ENCODE results near the gene MAP3K5.

- no peak for TF ChIP-seq CTCF (IDR thresholded peaks at IDR 0.05)
- no peak for TF ChIP-seq POLR2AphosphoS5 (IDR thresholded peaks at IDR 0.05)
- no peak for TF ChIP-seq POLR2A (IDR thresholded peaks at IDR 0.05)
These were observed 18.8 kb downstream of the MAP3K5 start for GRCh38 chr6:136773473-136773796.
